SW 1271 (cell line): ENCODE results near the gene DNAH6.
"Not testable (repeated sequence)": the region's sequence is repeated elsewhere in the genome, so short reads cannot be mapped to it uniquely, and the experiment has no call there.

Experiments
- DNase-seq, 2 experiments: peaks; one replicate each; lab custom pipeline; 2025; lab: John Stamatoyannopoulos, UW

Gene DNAH6

DNA sequence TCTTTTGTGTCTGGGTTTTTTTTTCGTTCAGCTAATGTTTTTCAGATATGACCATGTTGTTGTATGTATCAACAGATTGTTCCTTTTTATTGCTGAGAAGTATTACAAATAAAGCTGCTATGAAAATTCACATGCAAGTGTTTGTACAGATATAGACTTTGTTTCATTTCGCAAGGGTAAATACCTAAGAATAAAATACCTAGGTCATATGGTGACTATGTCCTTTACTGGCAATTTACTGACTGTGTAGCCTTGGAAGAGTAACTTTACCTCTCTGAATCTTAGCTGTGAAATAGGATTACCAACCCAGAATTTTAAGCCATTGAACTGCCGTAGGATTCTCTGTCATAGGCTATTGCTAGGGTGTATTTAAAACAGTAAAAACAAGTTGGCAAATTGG is 19.0 kb upstream of the DNAH6 start:
- no peak for DNase-seq

DNA sequence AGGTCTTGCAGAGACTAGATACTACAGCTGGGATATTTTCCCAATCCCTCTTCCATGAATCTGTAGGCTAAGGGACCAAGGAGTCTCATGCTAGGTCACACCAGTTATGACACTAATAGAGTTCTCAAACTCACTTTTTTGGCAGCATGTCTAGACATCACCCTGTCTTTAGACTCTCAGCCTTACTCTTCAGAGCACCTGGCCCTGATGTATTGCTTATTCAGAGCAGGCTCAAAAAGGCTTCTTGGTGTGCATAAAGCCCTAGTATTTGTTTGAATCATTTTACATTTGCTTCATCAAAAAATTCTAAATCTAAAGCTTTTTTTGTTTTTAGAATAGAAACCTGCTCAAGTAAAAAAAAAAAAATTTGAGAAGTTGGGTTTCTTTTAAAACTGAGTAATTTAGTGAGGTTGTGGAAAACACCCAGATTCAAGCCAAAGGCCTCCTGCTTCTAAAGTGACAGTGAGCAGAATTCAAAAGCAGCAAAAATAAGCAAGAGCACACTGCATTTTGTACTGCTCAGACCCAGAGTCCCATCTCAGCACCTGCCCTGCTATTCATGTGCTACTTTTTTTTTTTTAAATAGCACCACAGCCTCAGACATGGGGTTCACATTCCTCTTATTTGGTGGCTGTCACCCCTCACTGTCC is 18.0 kb upstream of the DNAH6 start:
- no peak for DNase-seq

DNA sequence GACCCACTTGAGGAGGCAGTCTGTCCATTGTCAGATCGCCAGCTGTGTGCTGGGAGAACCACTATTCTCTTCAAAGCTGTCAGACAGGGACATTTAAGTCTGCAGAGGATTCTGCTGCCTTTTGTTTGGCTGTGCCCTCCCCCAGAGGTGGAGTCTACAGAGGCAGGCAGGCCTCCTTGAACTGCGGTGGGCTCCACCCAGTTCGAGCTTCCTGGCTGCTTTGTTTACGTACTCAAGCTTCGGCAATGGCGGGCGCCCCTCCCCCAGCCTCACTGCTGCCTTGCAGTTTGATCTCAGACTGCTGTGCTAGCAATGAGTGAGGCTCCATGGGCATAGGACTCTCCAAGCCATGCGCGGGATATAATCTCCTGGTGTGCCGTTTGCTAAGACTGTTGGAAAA is 5.3 kb upstream of the DNAH6 start:
- not testable (repeated sequence) for DNase-seq

DNA sequence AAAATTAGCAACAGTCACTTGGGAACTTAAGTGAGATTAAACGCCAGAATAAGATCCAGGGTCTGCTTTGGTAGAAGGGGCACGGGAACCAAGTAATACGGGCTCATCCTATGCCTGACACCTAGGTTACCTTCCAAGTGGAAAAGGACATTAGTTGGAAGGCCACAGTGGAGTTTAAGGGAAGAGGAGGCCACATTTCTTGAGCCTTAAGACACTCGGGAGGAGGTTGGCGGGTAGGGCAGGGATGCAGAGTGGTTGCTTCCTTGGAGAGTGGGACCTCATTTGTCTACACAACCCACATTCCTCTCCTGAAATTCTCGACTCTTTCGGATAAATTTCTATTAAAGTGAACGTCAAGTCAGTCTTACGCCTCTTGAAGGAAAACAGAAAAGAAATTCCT is 510 bp upstream of the DNAH6 start:
- no peak for DNase-seq

DNA sequence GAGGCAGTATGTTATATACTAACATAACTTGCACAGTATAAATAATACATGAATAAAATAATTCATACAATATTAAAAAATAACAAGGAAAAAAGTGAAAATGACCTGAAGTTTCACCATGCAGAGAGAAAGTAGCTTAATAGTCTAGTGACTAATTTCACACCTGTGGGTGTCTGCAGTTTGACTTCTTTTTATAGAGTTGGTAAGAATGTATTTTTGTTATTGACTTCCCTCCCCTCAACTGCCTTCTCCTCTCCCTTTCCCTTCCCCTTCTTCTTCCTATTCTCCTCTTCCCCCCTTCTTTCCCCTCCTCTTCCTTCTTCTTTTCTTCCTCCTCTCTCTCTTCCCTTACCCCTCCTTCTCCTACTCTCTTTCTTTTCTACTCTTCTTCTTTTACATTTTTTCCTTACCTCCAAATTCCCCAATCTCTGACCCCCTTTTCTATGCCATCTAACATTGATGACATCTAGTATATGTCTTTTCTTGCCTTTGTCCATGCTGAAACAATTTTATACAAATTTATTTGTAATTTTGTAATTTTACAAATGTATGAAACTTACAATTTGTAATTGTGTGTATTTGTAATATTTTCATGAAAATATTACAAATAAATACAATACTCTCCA is 3.1 kb downstream of the DNAH6 start:
- DNase-seq = no peak

DNA sequence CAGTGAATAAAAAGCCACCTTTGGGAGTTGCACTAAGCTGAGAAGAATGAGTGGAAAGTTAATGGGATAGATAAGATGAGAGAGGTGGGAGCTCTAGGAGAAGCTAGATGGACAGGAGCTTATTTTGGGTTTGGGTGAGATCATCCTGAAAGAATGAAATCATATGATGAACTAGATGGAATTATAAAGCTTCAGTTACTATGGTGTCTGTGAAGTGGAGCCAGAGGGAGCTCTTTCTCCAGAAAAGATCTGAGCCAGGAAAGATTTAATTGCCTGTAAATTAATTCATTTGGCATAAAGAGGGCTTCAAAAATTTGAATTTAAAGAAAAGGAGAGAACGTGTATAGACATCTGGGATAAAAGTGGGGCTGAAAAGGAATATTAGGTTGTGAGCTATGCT is 10.3 kb downstream of the DNAH6 start:
- DNase-seq = no peak

DNA sequence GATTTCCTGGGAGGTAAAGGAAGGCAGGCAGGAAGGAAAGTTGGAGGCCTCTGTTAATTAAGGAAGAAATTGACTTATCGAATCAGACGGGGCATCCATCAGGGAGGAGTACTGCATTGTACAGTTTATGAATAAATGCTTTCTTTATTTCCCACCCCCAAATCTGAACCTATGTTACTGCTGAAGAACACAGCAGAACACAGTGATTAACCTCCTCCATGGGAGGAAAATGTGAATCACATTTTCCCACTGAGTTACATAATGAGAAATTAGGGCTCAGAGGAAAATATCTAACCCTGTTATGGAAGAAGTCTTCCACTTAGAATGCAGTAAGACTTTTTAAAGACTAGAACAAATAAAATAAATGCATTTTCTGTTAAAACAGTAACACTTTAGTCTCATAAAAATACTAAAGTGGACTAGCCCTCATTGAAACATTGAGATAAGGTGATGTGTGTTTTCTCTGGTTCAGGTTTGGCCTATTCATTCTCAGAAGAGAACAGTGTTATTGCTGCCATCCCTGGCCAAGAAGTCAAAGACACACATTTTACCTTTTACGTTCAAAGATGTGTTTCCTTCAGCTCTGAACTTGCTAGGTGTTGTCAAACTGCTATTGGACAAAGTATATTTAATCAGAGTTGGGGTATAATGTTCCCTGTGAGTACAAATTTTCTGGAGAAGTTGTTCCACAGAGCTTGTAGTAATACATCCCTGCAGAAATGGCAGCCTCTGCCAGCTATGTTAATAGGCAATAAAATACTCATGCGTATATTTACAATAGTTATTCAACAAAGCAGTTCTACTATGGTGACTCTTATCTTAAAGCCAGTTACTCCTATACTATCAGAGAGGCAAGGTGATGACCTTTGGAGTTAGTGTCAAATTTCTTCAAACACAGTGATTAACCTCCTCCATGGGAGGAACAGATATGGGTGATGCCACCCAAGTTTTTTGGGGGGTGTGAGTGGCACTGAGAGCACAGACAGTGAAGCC is 11.1 kb downstream of the DNAH6 start:
- no peak for DNase-seq

DNA sequence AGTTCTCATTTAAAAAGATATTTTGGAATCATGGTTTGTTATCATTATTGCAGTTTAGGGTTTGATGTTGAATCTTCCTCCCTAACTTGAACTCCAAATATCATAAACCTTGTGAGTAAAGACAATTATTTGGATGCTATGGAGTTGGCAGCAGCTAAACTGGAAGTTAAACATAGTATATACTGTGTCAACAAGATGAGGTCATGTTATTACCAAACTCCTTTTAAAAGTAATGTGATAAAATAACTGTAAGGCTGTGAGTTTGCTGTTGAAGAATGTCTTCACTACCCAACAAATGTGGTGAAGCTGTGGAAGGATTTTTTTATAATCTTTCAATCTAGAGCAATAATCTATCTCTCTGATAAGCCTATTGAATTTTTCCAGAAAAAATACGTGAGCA is 16.0 kb downstream of the DNAH6 start:
- DNase-seq = no peak

DNA sequence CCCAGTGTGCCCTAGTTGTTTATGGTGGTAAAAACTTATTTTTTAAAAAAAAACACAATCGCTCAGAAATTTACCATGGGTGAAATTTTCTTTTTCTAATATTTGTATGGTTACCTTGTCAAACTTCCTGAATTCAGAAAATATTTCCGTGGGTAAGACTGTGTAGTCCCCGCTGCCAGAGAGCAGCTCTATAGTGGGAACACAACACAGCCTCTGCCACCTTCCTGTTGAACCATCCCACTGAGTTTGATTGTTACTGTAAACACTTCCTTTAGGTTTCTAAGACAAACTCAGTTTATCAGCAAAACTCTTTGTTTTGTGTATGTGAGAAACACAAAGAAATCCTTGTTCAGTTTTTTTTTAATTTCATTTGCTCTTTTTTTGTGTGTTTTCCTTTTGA is 17.9 kb downstream of the DNAH6 start:
- DNase-seq = no peak

DNA sequence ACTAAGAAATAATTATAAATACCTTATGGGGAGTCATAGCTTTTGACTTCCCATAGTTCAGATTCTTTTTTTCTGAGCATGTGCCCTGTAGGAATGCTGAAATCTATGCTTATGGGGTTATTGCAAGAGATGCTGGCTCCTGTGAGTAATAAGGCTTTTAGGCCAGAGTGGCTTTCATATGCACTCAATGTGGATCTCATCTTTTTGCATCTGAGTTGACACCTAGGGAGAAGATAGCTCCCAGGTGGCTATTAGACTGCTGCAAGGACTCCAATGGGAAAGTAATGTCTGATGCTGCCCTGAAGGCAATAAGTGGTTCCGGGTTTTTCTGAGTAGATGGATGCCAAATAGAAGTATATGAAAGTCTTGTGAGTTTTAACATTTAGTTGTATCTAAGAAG is 21.0 kb downstream of the DNAH6 start:
- DNase-seq = no peak

DNA sequence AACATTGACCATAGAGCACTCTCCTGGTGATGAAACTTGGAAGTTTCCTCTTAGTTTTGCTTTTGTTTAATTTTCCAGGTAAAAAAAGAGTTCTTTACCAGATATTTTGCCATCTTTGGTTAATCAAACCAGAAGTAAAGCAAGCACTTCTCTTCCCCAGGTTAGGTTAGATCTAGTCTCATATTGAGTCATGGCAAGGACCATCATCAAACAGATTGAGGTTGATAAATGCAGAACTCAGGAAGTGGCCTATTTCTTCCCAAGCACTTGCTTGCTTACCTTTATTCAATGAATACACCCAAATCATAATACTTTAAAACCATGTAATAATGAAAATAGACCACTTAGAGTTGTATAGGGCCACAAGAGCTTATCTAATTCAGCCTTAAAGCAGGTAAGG is 23.4 kb downstream of the DNAH6 start:
- no peak for DNase-seq

DNA sequence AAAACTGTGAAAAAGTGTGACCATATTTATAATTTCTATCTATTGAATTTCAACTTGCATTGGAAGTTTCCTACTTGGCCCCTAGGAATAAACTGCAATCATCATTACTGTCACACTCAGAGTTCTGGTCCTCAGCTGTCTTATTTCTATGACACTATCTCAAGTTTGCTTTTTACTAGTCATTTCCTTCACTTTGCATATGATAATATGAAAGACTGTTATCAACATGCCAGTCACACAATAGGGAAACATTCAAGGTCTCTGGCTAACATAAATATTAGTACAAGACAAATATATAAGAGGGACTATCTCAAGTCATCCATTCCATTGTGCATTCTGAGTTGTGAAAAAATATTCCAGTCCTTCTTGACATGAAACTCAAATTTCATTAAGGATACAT is 28.7 kb downstream of the DNAH6 start:
- DNase-seq = no peak

DNA sequence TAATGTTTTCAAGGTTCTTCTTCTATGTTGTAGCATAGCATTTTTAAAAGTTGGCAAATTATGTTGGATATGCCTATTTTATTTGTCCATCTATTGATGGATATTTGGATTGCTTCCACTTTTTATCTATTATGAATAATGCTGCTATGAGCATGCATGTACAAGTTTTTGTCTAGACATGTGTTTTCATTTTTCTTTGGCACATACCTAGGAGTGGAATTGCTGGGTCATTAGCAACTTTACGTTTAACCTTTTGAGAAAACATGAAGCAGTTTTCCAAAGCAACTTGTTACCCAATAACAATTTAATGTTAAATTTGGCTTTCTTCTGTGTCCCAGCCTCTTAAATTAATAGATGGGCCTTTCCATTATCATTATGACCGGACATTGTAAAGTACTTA is 30.3 kb downstream of the DNAH6 start:
- DNase-seq = no peak

DNA sequence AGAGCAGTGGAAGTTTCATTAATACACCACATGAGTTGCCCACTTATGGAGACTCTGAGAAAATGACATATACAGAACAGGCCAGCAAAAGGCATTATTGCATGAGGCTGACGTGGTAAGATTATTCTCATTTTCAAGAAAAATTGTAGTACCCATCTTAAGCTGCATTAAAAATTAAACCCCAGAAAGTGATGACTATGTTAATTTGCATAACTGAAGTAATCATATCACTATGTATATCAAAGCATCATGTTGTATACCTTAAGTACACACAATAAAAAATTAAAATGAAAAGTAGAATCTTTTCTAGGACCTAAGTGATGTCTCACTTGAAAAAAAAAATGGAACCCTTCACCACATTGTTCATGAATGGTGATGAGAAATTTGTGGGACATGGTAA is 32.0 kb downstream of the DNAH6 start:
- no peak for DNase-seq

DNA sequence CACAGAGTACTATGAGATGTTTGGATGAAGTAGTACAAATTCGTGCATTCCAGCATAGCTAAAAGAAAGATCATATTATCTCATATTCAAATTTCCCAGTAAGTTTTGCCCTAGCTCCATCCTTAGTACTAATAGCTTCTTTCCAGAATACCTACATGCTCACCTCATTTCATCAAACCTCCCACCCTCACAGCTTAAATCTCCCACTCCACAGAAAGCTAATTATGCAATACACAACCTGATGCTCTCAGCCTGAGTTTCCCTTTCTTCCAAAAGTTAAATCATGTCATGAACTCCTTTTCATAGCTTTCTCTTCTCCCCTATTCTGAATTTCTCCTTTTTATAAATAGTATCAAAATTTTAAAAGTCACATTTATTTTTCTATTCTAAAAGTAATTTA is 34.6 kb downstream of the DNAH6 start:
- no peak for DNase-seq

DNA sequence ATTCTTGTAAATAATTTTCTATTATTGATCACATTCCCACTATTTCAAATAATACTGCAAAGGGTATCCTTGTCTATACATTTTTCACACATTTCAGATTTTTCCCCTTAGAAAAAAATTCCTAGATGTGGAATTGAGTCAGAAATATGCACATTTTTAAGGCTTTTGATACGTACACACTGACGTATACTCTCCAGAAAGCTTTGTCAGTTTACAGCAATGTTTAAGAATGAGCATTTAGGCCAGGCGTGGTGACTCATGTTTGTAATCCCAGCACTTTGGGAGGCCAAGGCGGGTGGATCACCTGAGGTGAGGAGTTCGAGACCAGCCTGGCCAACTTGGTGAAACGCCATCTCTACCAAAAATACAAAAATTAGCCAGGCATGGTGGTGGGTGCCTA is 35.2 kb downstream of the DNAH6 start:
- not testable (repeated sequence) for DNase-seq

DNA sequence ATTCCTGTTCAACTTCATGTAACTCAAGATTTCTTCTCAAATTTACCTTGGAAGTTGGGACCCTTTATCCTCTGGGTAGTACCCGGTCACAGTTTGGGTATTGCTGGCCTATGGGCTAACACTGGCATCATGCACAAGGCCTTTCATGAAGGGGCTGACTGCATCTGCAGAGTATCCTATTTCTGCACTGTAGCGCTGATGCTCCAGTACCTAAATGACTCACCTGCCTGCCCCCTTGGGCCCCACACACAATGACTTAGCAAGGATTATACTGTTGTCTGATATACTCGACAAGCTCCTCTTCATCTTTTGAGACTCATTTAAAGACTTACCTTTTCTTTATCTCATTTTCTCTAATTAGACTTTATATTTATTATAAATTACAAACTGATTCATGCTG is 39.9 kb downstream of the DNAH6 start:
- DNase-seq = no peak

DNA sequence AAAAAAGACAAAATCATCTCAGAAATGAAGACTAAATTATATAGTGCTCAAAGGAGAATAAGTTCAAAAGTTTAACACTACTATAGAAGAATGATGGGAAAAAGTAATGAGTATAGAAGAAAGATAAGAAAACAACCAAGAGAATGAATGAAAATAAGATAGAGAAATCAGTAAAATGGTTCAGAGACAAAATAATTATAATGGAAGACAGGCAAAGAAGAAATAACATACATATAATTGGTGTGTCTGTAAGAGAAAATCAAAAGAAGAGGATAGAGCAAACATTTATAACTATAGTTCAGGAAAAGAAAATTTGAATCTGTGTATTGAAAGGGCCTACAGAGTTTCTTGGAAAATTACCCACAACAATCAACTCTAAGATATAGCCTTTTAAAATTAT is 43.5 kb downstream of the DNAH6 start:
- DNase-seq = no peak

DNA sequence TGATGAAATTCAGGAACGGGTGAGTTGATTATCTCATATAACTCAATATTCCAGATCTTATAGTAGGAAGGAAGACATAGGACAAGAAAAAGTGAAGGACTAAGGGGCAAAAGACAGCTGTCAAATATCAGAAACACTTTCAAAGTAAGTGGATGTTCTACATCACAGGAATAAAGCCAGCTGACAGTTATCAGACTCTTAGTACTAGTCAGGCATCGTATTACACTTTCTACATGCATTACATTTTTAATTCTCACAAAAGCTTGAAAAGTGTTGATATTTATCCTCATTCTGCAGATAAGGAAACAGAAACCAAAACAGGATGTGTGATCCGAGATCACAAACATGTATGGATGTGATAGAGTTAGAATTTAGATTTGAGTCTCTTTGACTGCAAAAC is 63.4 kb downstream of the DNAH6 start:
- DNase-seq = no peak

DNA sequence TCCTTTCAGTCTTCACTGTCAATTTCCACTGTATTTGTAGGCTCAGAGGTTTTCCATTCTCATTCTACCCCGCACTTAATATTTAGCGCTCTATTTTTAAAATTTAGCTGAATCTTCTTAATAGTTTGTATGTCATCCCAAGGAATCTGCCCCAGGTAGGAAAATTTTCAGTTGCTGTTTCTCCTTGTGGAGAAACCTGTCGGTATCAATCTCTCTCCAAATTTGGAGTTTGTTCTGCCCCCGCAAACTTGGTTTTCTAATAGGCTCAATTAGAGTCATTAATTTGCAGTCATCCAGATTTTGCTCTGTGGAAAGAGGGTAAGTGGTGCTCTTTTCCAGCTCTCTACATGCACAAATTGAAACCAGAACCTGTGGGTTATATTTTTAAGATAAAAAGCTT is 87.6 kb downstream of the DNAH6 start:
- no peak for DNase-seq

DNA sequence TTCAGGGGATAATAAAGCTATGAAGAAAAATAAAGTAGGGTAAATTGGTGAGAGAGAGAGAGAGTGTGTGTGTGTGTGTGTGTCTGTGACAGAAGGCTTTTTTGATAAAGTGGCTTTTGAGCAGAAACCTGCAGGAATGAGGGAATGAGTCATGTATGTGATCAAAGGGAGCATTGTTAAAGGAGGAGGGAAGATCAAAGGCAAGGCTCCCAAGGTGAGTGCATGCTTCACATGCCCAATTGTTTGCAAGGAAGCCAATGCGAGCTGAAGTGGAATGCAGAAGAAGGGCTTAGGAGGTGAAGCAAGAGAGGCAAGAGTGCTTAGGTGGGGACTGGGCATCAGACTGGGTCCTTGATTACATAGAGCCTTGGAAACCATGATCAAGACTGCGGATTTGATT is 96.8 kb downstream of the DNAH6 start:
- DNase-seq = no peak

DNA sequence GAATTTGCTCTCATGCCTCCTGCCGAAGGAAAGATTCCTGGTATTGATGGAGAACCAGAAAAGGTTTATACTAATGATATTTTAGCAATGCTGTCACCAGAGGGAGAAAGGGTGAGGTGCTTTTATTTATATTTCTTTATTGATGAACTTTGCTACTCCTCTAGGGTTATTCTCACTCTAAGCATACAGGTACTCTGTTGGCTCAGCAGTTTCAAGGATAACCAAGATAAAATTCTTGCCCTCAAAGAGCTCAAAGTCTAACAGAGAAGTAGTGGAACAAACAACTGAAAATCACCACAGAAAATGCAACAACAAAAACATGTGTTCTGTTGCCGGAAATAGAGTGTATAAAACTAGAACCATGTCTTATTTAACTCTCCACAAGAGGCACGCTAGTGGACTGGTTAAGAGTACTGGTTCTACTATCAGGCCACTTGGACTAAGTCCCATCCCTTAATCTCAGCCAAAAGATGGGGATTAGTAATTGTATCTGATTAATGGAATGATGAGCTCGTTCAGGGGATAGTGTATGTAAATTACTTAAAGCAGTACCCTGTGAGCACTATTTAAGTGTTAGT is 103.6 kb downstream of the DNAH6 start:
- no peak for DNase-seq

DNA sequence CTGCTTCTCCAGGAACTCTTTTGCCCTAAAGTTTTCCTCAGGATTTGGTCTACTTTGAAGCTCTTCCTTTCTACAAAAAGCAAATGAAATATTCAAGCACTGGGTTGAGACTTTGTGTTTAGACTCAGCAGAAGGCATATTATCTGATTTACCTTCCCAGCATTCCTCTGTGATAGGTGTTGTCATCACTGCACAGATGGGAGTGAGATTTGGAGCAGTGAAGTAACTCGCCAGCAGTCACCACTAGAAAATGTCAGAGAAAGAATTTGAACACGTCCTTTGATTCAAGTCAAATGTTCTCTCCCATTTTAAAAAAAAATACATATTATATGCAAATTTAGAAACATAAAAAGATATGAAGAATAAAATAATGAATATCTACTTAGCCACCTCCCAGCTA is 112.2 kb downstream of the DNAH6 start:
- DNase-seq = no peak
